Stimulated activated CD4-positive, alpha-beta T cell treated with anti-CD3 and anti-CD28 coated beads, Interleukin-1b, Interleukin-23, amount 100 ng/mL, for 1 hour (primary cell): ENCODE results near the gene APEH.

Experiments
- DNase-seq, 2 donors: peaks; one replicate each; pipeline ENCODE4 v3.0.0-alpha.2; 2020; ENCODE audit warnings: low read depth in 2 of 2

Gene APEH

GRCh38 chr3:49713336-49714105 lies 39.4 kb downstream of the APEH start:
- DNase-seq: no peak

DNA sequence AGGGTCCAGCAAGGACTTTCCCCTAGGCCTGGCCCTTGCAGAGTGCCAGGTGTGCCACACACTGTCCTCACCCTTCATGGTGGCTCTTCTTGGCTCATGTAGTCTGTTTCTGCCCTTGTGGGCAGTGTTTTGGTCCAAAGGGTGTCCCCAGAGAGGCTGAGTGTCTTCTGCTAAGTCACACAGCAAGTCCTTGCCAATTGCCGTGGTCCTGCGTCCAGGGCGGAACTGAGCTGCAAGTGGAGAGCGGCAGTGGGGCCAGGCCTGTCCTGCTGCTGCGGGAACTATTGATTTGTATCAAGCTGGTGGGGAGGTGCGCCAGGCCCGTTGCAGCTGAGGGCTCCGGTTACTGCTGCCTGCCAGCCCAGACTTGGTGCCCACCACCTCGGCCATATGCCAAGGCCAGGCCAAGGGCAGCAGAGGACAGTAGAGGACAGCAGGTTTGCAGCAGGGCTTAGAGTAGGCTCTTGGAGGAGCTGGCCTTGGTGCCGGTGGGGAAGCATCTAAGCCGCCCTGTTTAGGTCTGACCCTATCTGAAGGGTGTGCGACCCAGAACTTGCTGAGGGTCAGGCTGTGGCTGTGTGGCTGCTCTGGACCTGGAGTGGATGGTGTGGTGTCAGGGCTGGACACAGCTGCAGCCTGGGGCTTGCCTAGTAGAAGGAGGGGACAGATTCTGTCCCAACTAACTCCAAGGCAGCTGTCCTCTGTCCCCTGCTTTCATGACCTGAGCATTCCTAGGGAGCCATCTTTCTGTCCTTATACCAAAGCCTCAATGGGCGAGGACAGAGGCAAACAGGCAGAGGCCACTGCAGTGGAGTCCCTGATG lies 40.8 kb downstream of the APEH start:
- no peak for DNase-seq

DNA sequence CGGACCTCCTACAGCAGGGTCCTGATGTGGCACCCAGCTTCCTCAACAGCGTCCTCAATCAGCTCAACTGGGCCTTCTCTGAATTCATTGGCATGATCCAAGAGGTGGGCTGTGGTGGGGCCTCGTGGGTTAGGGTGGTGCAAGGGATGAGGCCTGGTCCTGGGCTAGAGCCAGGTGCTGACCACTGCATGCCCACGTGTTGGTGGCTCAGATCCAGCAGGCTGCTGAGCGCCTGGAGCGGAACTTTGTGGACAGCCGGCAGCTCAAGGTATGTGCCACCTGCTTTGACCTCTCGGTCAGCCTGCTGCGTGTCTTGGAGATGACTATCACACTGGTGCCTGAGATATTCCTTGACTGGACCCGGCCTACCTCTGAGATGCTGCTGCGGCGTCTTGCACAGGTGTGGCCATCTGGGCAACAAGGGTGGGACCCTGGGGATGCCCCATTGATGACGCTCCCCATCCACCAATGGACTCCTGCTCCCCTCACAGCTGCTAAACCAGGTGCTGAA lies 41.5 kb downstream of the APEH start:
- DNase-seq: no peak

- DNase-seq: no peak
Measured at GRCh38 chr3:49716169-49716568, 42.0 kb downstream of the APEH start.

GRCh38 chr3:49716691-49717210 lies 42.6 kb downstream of the APEH start:
- DNase-seq: no peak

DNA sequence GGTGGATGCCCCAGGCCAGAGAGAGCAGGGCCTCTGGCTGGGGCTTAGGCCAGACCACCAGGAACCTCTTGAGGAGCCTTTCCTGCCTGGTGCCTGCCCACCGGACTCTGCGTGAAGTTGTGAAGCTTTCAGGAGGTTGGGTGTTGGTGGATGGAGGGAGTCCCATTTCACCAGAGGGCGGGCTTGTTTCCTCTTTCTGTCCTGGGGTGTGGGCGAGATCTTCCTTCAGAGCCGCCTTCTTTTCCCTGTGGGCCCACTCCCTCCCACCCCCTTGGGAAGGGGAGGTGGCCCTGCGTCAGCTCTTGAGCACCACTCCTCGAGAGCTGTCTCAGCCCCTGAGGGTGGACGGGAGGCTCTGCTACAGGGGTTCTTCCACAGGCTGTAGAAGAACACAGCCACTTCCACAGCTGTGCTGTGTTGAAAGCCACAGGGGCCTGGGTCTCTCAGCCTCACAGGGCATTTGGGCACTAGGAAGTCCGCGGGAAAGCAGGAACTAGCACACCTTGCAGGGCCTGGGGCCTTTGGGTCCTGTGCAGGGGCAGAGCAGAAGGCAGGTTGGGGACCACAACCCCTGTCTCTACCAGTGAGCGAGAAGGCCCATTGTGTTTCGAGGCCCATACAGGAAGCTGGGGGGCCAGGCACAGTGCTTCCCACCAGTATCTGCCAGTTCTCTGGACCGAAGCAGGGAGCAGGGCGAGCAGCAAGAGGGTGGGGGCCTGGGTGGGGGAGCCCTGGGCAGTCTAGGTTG lies 43.2 kb downstream of the APEH start:
- no peak for DNase-seq

DNA sequence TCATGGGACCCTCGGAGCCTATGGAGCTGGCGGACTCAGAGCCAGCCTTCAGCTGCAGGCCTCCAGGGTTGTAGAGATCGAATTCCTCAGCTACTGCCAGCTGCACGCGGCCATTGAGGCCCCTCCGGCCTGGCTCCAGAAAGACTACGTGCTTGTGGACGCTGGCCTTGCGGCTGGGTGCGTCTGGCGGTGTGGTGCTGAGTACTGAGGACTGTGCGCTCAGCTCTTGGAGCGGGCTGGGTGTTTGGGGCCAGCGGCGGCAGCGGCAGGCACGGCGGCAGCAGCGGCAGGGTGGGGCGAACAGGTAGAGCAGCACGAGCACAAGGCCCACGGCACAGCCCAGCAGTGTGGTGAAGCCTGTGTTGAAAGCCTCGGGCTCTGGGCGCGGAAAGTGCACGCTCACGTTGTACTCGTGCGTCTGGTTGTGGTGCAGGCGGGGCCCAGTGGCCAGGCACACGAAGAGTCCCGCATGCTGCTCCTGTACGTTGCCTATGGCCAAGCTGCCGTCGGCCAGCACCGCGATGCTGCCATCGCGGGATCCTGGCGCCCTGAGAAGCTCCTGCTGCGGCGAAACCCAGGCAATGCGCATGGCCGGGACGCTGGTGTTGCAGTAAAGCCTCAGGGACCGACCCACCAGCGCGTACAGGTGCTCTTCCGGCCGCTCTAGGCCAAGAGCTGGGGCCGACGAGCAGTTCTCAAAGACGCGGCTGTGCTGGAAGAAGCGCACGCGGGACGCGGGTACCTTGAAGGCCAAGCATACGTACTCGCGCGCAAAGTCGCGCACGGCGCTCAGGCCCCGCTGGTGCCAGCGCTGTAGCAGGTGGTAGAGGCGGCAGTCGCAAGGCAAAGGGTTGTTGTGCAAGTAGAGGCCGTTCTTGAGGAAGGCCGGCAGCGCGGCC lies 44.1 kb downstream of the APEH start:
- DNase-seq: no peak

- DNase-seq: no peak
Measured at GRCh38 chr3:49718858-49719213, 44.7 kb downstream of the APEH start.

DNA sequence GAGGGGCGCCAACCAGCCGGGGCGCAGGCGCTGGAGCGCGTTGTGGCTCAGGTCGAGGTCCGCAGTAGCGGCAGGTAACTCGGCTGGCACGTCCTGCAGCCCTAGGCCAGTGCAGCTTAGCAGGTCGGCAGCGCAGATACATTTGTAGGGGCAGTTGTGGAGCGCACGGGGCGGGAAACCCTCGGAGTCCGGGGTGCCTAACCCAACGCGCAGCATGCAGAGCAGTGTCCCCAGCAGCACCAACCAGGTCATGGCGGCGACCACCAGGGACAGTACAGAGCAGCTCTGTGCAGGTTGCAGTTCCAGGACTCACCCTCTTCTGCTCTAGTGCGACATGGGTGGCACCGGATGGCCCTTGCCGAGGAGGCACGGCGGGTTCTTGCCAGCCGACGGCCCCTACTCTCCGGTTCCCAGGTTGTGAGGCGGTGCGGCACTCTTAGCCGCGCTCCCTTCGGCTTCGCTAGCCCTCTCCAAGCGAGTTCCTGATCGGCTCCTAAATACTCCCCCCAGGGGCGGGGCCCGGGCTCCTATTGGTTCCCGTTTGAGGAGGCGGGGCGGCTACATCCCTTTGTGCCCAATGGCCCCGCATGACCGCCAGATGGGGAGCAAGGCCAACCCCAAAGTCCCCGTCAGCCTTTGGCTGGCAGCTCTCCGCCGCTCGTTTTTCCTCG lies 45.2 kb downstream of the APEH start, which contains the start of gene AMIGO3:
Gene AMIGO3, minus strand, starts transcription at position 471 of the 671 bp plus-strand sequence. Its CDS starts 219 bp downstream, at position 252.
- peak; percentile 69 to 85 for DNase-seq

DNA sequence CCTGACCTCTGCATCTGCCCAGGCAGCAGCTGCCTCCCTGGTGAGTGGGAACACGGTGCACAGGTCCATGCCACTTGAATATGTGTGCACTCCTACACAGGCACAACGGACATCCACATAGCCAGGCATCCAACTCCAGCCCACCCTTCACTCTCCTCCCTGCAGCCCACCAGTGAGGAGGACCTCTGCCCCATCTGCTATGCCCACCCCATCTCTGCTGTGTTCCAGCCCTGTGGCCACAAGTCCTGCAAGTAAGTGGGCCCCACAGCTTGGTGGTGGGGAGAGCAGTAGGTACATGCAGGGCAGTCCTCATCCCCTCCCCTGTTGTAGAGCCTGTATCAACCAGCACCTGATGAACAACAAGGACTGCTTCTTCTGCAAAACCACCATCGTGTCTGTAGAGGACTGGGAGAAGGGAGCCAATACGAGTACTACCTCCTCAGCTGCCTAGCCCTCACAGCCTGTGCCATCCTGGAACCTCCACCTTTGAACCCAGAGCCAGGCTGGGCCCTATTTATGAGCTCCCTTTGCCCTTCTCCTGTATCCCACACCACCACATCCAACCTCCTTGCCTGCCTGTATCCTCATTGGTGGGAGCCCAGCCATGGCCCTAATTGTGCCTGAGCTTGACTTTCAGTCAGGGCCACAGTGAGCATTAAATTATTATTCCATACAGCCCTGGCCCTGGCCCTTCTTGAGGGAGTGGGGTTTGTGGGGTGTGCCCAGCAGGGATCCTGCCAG lies 46.9 kb downstream of the APEH start:
- DNase-seq: no peak

- DNase-seq: no peak
Measured at GRCh38 chr3:49721596-49721895, 47.4 kb downstream of the APEH start.

DNA sequence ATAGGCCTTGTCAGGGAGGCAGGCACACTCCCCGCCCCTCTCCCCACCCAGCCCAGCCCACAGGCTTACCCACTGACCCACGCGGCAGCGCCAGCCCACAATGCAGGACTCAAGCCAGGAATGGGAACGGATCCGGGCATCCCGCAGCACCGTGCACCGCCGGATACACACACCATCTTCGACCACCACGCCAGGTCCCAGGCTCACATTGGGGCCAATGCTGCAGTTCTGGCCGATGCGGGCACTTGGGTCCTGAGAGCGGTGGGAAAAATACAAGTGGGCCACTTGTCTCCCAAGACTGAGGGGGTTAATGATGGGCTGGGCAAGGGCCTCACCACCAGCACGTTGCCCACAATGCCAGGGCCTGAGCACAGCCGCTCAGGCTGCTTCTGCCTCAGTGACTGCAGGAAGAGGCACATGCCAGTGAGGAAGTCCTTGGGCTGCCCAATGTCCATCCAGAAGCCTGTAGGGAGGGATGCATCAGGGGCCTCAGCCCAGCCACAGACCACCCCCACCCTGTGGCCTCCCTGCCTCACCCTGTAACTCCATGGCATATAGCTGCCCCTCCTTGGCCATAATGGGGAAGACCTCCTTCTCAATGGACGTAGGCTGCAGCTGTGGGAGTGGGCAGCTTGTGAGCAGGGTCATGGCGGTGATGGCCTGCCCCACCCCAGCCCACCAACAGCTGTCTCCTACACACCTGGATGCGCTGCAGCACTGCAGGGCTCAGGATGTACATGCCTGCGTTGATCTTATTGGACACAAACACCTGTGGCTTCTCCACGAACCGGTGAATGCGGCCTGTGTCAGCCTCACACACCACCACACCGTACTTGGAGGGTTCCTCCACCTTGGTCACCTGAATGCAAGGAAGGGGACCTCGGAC lies 48.0 kb downstream of the APEH start:
- no peak for DNase-seq

DNA sequence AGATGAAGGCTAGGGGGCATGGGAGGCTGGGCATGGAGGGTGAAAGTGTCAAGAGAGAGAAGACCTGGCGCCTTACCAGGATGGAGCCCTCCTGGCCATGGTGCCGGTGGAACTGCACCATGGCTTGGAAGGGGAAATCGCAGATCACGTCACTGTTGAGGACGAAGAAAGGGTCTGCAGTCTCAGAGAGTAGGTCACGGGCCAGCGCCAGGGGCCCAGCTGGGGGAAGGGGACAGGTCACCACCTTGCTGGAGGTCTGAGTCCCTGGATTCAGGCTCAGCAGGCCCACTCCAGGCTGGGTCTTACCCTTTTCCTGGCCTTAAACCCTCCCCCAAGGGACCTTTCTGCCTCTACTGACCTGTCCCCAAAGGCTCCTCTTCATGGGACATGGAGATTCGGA lies 48.7 kb downstream of the APEH start:
- no peak for DNase-seq

GRCh38 chr3:49723296-49723627 lies 49.1 kb downstream of the APEH start:
- DNase-seq: no peak

DNA sequence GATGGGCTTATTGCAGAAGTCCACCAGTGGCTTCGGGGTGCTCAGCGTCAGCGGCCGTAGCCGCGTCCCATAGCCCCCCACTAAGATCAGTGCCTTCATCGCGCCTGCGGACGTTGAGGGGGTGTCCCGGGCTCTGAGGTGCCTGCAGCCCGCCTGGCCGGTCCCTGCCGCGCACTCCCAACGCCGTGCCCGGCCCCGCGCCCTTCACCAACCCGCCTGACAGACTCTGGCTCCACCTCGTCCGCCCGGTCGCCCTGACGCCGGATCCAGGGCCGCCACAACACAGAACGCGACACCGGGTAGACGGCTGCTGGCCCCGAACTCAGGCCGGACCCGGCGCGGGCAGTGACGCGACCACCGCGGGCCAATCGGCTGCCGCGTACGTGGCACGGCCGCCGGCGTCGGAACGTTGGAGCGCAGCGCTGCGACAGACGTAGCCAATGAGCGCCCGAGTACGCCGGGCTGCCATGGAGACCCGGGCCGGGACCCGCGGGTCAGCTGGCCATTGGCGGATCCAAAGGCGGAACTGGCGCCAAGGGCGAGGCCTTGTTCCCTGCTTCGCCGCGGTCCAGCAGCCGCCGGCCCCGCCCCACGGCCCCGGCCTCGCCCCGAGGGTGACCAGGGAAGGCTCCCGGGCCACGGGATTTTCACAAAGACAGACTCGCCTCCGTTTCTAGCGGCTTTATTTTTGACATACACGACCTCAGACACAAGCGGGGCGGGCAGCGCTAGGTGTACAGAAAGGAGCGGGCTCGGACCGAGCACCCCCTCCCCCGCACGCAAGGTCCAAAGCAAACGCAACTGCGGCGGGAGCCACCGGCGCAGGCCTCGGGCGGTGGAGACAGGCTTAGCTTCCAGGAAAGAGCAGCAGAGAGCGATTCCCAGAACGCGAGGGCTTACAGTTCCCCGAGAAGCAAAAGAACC lies 49.7 kb downstream of the APEH start, which contains the start of gene GMPPB:
Gene GMPPB, minus strand, starts transcription at position 324 of the 924 bp plus-strand sequence. Its CDS starts 225 bp downstream, at position 99.
- DNase-seq: peak; percentile 71 to 78

GRCh38 chr3:49724586-49724985 lies 50.4 kb downstream of the APEH start:
- no peak for DNase-seq

DNA sequence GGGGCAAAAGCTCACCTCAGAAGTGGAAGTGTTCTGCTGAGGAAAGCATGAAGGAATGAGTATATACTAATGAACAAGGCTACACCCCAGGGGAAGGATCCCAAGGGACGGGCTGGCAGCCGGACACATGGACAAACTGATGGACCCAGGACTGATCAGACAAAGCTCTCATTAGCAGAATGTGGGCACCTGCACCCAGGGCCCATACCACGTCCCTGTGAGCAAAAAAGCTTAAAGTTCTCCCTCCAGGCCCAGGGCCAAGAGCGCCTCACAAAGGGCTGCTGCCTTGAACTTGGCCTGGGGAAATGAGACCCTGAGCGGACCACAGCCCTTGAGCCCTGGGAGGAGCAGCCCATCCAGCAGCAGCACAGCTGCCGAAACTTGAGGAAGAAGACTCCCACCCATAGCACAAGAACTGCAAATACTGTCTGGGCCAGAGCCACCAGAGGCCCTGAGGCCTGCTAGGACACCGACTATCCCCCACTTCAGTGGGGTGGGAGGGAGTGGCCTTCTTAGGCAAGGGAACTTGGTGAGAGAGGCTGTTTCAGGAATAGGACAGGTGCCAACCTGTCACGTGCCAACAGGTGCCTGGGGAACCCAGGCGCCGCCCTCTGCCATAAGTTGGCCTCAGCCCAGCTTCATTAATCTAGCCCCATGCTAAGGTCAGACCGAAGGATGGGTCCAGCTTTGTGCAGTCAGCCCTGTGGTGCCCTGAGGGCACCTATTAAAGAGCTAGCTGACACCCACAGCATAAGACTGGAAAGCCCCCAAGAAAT lies 51.9 kb downstream of the APEH start:
- DNase-seq: no peak
